Glutamatergic neuron (in vitro differentiated cells): ENCODE measurements around the gene FMNL1. TPM values are rescaled to one million over a fixed set of nuclear protein-coding genes. Genes with fewer than 3 reads are reported as not detected.

Experiments used
- DNase-seq: peaks from one replicate; pipeline ENCODE4 v3.0.0; 2022
- H3K27ac Mint-ChIP-seq: one replicate; pipeline ENCODE4 v1.8.0; 2020; ENCODE audit warnings: mild to moderate bottlenecking, mixed read lengths, inconsistent platforms; ENCODE audit not compliant: unreplicated experiment
- H3K27me3 Mint-ChIP-seq: one replicate; pipeline ENCODE4 v1.8.0; 2020; ENCODE audit warnings: mild to moderate bottlenecking, moderate library complexity, mixed read lengths, inconsistent platforms; ENCODE audit not compliant: unreplicated experiment
- H3K36me3 Mint-ChIP-seq: one replicate; pipeline ENCODE4 v1.8.0; 2020; ENCODE audit warnings: mild to moderate bottlenecking, mixed read lengths, inconsistent platforms; ENCODE audit not compliant: unreplicated experiment
- H3K4me1 Mint-ChIP-seq: one replicate; pipeline ENCODE4 v1.8.0; 2020; ENCODE audit warnings: mild to moderate bottlenecking, low read depth, mixed read lengths, inconsistent platforms; ENCODE audit not compliant: unreplicated experiment
- H3K4me3 Mint-ChIP-seq: one replicate; pipeline ENCODE4 v1.8.0; 2020; ENCODE audit warnings: mild to moderate bottlenecking, mixed read lengths, inconsistent platforms; ENCODE audit not compliant: unreplicated experiment
- H3K9me3 Mint-ChIP-seq: one replicate; pipeline ENCODE4 v1.8.0; 2020; ENCODE audit warnings: mild to moderate bottlenecking, moderate library complexity, mixed read lengths, inconsistent platforms; ENCODE audit not compliant: unreplicated experiment
- total RNA-seq: library from RNA; stranded (reverse); fragmentation: NEBNext Ultra II Directional; extraction: Animal tissue kit (Norgen Biotek cat#: 25700); gene quantifications from one replicate; pipeline ENCODE4 v1.2.1, GENCODE V29; 2021; ENCODE audit not compliant: unreplicated experiment
- TF ChIP-seq, protein P1 (sequence below): fragments of 200-600 bp; sonication (generic); IDR thresholded peaks from one replicate; pipeline ENCODE4 v1.5.0; 2021; ENCODE audit not compliant: partially characterized antibody, unreplicated experiment

FMNL1 gene
- total RNA-seq, 1 donor from 2014 or later = 24.2 TPM

DNA sequence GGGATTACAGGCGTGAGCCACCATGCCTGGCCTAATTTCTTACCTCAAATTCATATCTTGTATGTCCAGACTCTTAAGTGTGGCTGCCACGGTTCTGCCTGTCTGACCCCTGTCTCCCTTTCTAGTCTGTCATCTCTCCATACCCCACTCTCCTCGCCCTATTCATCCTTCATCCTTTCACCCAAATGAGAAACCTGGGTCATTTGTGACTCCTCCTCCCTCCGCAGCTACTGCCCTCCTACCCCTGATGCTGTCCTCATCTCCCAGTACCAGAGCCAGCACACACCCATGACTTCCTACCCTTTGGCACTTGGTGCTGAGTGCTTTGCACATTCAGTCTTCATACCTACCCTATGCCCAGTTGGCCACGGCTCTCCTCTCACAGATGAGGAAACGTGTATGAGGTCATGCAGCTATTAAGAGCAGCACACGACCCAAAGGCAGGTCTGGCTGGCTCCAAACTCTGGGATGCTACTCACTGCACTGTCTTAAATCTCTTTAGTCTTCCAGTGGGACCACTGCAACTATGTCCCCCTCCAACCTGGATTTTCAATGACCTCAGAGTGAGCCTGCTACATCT is 38.6 kb downstream of the FMNL1 start:
- TF ChIP-seq, protein P1, sequence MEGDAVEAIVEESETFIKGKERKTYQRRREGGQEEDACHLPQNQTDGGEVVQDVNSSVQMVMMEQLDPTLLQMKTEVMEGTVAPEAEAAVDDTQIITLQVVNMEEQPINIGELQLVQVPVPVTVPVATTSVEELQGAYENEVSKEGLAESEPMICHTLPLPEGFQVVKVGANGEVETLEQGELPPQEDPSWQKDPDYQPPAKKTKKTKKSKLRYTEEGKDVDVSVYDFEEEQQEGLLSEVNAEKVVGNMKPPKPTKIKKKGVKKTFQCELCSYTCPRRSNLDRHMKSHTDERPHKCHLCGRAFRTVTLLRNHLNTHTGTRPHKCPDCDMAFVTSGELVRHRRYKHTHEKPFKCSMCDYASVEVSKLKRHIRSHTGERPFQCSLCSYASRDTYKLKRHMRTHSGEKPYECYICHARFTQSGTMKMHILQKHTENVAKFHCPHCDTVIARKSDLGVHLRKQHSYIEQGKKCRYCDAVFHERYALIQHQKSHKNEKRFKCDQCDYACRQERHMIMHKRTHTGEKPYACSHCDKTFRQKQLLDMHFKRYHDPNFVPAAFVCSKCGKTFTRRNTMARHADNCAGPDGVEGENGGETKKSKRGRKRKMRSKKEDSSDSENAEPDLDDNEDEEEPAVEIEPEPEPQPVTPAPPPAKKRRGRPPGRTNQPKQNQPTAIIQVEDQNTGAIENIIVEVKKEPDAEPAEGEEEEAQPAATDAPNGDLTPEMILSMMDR = no peak
- no peak overlapping the region for H3K27ac Mint-ChIP-seq
- H3K27me3 Mint-ChIP-seq = peaks cover 2% of the 10 kb centered on the region
- no peak overlapping the region for H3K4me3 Mint-ChIP-seq
- no peak for DNase-seq
- H3K9me3 Mint-ChIP-seq = peaks cover 4% of the 10 kb centered on the region
- no peaks in the 10 kb centered on the region for H3K36me3 Mint-ChIP-seq
- H3K4me1 Mint-ChIP-seq = no peaks in the 10 kb centered on the region

DNA sequence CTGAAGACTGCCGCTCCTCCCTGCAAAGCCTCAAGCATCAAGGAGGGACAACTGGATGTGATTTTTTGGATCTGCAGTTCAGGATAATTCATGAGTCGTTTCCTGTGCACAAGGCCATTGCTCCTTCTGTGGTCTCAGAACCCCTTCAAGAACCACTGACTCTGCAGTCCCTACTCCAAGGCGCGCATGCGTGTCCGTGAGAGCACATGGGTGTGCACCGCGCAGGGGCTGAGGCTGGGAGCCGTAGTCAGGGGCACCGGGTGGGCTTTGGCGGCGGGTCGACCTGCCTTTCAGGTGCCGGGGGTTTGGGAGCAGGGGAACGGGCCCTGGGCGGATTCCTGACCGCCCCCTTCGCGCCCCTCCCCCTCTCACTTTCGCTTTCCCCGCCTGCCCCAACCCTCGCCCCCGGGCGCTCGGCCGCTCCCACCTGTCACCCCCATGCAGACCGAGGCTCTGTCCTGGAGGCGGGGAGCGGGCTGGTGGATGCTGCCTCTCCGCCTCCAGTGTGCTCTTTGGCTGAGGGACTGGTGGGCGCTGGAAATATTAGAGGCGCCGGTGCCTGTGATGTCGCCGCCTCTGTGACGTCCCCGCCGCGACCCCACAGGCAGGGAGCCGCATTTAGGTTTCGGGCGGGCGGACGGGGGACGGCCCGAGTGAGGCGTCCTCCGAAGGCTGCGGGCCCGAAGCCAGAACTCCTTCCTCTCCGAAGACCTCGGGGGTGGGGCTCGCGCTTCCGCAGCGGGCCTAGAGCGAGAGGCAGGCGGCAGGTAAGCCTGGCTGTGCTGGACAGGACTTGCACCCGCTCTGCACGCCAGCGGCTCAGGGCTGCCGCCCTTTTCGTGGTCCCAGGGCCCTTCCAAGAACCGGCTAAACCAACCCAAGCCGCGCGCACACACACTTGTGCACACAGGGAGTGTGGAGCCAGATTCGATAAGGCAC is 40.2 kb downstream of the FMNL1 start, which contains the start of gene SPATA32:
SPATA32 (minus strand) TSS at position 518 of the 939 bp plus-strand sequence; CDS start at position 440, 78 bp downstream.
- peak; percentile 67 for DNase-seq
- Mint-ChIP-seq H3K27ac (no peak within 1 kb of the TSS), H3K4me1 (no peaks in the 10 kb centered on the region), H3K36me3 (no peaks in the 10 kb centered on the region), H3K9me3 (peaks cover 4% of the 10 kb centered on the region), H3K4me3 (peak within 1 kb of the TSS; percentile 68), H3K27me3 (peaks cover 3% of the 10 kb centered on the region)
- TF ChIP-seq, protein P1 = no peak

DNA sequence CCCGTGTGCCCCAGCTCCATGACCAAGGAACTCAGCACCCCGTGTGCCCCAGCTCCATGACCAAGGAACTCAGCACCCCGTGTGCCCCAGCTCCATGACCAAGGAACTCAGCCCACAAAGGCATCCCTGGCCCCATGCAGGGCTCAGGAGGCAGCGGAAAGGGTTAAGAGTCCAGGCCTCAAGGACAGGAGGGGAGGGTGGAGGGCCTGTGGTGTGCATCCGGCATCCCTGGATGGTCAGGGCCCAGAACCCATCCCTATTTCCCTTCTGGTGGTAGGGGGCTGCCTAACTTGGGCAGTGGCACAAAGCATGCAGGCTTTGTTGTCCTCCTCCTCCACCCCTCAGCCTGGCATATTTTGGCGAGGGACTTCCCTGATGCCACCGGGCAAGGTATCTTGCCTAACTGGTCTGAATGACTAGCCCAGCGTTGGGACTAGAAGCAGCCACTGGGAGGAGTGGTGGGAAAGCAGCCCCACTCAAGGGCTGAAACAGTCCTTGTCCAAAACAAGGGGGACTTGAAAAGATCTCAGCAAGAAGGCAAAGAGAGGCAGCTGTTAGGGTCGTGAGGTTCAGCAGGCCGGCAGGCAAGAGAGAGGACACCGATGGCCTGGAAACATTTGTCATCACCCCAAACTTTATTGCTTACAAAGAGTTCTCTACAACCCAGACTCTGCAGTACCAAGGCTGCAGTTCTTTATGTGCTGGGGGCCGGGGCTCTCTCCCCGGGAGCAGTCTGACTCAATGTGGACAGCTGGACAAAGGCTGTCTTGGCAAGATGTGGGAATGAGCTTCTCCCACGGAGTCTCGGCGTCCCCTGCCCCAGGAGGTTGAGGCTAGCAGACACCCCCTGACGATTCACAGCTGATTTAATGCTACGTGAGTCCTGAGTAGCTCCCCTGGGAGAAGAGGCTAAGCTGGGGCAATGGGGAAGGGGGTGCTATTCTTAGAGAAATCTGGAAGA is 41.1 kb downstream of the FMNL1 start:
- DNase-seq = no peak
- Mint-ChIP-seq H3K36me3 (no peaks in the 10 kb centered on the region), H3K4me1 (no peaks in the 10 kb centered on the region), H3K9me3 (peaks cover 2% of the 10 kb centered on the region), H3K27me3 (peaks cover 3% of the 10 kb centered on the region), H3K27ac (no peak overlapping the region), H3K4me3 (peak overlapping the region; percentile 8)
- TF ChIP-seq, protein P1 = no peak

DNA sequence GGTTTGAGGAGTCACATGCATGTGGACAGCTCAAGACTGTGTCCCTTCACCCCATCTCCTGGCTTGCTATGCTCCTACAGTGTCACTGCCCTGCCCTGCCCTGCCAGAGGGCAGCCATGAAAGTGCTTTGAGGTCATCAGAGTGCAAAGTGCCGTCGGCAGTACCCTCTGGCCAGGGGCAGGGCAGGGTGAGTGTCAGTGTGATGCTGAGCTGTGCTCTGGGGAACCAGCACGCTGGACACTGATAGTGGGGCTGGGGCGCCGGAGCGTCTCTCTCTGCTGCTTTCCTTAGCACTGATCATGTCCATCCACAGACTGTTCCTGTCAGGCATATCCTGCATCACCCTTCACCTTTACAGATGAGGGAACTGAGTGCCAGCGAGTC is 41.8 kb downstream of the FMNL1 start:
- peaks cover 3% of the 10 kb centered on the region for H3K27me3 Mint-ChIP-seq
- H3K27ac Mint-ChIP-seq = no peak overlapping the region
- H3K4me3 Mint-ChIP-seq = no peak overlapping the region
- peaks cover 2% of the 10 kb centered on the region for H3K9me3 Mint-ChIP-seq
- H3K4me1 Mint-ChIP-seq = no peaks in the 10 kb centered on the region
- H3K36me3 Mint-ChIP-seq = no peaks in the 10 kb centered on the region
- DNase-seq = no peak
- TF ChIP-seq, protein P1 = no peak
